GM21526 (cell line): ENCODE data around the gene C11orf91.
"Not testable (repeated sequence)": the region's sequence is repeated elsewhere in the genome, so short reads cannot be mapped to it uniquely, and the experiment has no call there.

Experiments used
- ATAC-seq: cut with Tn5 transposase; IDR thresholded peaks from one replicate; pipeline ENCODE4 v1.9.1; 2021; ENCODE audit warnings: moderate library complexity; ENCODE audit not compliant: unreplicated experiment, low FRiP score

C11orf91 gene, protein sequence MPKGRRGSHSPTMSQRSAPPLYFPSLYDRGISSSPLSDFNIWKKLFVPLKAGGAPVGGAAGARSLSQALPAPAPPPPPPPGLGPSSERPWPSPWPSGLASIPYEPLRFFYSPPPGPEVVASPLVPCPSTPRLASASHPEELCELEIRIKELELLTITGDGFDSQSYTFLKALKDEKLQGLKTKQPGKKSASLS

DNA sequence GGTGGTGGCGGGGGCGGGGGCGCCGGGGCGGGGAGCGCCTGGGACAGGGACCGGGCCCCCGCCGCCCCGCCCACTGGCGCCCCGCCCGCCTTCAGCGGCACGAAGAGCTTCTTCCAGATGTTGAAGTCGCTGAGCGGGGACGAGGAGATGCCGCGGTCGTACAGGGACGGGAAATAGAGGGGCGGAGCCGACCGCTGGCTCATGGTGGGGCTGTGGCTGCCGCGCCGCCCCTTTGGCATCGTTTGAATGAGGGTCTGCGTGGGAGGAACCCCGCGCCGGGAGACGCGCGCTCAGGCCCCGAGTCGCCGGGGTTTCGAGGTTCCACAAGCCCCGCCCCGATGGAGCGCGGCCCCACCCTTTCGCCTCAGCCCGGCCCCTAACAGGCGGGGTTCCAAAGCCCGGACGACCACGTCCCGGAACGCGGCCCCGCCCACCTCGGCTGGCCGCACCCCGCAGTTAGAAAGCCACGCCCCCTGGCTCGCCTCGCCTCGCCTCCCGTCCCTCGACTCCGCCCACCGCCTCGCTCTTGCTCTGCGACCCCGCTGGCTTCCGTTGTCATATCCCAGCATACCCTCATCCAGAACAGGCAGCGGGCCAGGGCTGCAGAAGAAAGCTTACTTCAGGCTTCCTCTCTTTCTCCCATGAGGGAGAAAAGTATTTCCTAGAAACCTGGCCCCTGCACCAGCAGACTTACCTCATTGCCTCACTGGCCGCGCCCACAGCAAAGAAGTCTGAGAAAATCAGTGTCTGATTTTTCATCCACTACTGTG, at the start of gene C11orf91:
C11orf91 (minus strand) TSS at position 325 of the 770 bp plus-strand sequence; CDS start at position 239, 86 bp downstream.
- peak; percentile 88 for ATAC-seq

GRCh38 chr11:33747979-33748378, 47.4 kb upstream of the C11orf91 start:
- ATAC-seq, result no peak

GRCh38 chr11:33743291-33743690, 42.7 kb upstream of the C11orf91 start:
- no peak for ATAC-seq

- ATAC-seq, result no peak
Measured at GRCh38 chr11:33742249-33742851, 41.7 kb upstream of the C11orf91 start.

- ATAC-seq, result no peak
Measured at GRCh38 chr11:33741806-33742205, 41.2 kb upstream of the C11orf91 start.

- ATAC-seq, result no peak
Measured at GRCh38 chr11:33737362-33737821, 36.8 kb upstream of the C11orf91 start.

DNA sequence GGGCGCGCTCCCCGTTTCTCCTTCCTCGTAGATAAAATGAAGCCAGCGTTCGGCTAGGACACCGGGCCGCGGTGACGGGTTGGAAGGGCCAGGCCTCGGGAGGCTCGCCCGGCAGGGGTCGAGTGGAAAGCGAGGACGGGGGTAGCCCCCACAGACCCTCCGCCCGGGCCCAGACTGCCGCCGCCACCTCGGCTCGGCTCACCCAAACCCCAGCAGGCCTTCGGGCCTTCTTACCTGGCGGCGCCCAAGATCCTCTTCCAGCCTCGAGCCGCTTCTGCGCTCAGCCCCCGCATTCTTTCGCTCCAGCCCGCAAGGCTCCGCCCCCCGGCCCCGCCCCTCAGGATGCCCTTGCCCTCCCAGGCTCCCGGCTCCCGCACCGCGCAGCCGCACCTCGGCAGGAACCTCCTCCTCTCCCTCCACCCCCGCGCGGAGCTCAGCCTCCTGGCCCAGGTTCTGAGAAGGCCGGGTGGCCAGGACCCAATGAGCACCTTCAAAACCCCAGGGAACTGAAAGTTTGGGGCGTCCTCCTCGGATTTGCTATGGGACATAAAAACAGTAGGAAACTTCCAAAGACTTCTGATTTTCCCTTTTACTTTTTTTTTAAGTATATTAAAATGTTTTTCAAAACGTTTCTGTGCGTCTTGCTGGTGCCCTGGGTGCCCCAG, 35.7 kb upstream of the C11orf91 start, which contains the start of gene CD59:
CD59 (minus strand) TSS at position 276 of the 665 bp plus-strand sequence. CDS start 13,978 bp downstream, outside the sequence.
- ATAC-seq, result peak; percentile 61

DNA sequence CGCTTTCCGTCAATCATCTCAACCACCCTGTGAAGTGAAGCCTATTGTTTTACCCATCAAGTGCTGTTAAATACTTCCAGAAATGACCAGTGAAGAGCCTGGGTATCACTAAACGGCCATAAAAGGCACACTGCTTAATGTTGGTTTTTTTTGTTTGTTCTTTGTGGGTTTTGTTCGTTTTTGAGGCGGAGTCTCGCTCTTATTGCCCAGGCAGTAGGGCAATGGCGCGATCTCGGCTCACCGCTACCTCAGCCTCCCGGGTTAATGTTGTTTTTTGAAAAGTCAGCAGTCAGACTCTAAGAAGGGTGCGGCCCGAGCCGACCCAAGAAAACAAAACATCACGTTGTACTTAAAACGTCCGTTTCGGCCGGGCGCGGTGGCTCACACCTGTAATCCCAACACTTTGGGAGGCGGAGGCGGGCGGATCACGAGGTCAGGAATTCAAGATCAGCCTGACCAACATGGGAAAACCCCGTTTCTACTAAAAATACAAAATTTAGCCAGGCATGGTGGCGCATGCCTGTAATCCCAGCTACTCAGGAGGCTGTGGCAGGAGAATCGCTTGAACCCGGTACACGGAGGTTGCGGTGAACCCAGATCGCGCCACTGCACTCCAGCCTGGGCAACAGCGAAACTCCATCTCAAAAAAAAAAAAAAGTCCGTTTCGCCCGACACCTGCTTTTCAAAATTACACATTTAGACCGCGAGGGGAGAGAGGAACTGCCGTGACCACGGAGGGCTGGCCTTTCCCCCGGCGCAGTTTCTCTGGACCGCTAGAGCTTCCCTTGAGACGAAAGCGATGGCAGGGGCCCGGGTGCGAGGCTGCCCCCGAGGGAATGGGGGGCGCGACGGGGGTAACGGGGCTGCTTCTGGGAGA, 34.9 kb upstream of the C11orf91 start:
- ATAC-seq, result peak; percentile 53

GRCh38 chr11:33734441-33735270, 34.0 kb upstream of the C11orf91 start:
- no peak for ATAC-seq

DNA sequence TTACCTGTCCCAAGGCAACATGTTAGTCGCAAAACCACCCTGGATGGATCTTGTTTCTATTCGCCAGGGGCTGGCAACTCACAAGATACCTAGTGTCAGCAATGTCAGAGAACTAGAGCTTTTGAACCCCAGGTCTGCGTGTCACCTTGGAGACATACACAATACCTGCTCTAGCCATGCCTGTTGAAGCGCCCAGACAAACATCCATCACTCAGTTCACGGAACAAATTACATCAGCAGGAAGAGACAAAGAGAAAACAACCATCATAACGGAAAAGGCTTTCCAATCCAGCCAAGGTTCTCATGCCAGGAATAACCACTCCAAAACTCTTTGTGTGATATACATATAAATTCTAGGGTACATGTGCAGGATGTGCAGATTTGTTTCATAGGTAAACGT, 33.4 kb upstream of the C11orf91 start:
- ATAC-seq, result no peak

DNA sequence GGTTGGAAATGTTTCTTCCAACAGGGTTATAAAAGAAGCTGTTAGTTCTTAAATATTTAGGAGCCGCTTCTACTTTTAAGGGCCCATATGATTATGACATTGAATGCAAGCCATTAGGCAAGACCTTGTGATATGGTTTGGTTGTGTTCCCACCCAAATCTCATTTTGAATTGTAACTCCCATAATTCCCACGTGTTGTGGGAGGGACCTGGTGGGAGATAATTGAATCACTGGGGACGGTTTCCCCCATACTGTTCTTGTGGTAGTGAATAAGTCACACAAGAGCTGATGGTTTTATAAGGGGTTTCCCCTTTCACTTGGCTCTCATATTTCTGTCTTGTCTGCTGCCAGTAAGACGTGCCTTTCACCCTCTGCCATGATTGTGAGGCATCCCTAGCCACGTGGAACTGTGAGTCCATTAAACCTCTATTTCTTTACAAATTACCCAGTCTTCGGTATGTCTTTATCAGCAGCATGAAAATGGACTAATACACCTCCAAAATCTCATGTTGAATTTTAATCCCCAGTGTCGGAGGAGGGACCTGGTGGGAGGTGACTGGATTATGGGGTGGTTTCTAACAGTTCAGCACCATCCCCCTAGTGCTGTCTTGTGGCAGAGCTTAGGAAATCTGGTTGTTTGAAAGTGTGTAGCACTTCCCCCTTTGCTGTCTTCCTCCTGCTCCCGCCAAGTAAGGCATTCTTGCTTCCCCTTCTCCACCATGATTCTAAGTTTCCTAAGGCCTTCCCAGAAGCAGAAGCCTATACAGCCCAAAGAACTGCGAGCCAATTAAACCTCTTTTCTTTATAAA, 31.3 kb upstream of the C11orf91 start:
- no peak for ATAC-seq

- ATAC-seq, result no peak
Measured at GRCh38 chr11:33730716-33731115, 30.1 kb upstream of the C11orf91 start.

DNA sequence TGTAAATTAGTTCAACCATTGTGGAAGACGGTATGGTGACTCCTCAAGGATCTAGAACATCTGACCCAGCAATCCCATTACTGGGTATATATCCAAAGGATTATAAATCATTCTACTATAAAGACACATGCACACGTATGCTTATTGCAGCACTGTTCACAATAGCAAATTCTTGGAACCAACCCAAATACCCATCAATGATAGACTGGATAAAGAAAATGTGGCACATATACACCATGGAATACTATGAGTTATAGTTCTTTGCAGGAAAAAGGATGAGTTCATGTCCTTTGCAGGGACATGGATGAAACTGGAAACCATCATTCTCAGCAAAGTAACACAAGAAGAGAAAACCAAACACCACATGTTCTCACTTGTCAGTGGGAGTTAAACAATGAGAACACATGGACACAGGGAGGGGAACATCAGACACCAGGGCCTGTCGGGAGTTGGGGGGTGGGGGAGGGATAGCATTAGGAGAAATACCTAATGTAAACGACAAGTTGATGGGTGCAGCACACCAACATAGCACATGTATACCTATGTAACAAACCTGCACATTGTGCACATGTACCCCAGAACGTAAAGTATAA, 28.5 kb upstream of the C11orf91 start:
- ATAC-seq, result not testable (repeated sequence)

DNA sequence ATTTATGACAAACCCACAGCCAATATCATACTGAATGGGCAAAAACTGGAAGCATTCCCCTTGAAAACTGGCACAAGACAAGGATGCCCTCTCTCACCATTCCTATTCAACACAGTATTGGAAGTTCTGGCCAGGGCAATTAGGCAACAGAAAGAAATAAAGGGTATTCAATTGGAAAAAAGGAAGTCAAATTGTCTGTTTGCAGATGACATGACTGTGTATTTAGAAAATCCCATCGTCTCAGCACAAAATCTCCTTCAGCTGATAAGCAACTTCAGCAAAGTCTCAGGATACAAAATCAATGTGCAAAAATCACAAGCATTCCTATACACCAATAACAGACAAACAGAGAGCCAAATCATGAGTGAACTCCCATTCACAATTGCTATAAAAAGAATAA, 26.9 kb upstream of the C11orf91 start:
- not testable (repeated sequence) for ATAC-seq

GRCh38 chr11:33725496-33725895, 24.9 kb upstream of the C11orf91 start:
- ATAC-seq, result no peak

- no peak for ATAC-seq
Measured at GRCh38 chr11:33724644-33725035, 24.0 kb upstream of the C11orf91 start.

- ATAC-seq, result no peak
Measured at GRCh38 chr11:33723238-33723881, 22.7 kb upstream of the C11orf91 start.
